ENCODE measurements around the gene C7orf33. TPM values are rescaled to one million over a fixed set of nuclear protein-coding genes. Genes with fewer than 3 reads are reported as not detected.

Gene C7orf33
- total and polyA plus RNA-seq, 2 of the 8 experiments (the other 6 are each of a cell fraction or from before 2014, with no cell fraction given) = not detected

DNA sequence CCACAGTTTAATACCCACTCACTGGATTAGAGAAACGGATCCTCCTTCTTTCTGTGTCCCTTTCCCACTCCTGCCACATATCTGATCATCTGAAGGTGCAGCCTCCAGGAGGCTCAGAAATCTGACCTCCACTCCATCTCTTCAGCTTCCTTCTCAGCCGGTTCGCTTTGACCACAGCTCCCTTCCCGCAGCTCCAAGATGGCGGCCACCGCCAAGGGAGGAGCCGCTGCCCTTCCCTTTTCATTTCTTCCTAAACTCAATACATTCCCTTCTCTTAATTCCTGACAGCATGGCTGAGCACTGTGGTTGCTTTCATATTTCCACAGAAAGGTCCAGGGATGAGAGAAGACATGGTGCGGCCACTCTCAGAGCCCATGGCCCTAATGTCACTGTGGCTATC lies 43.7 kb upstream of the C7orf33 start:
- H3K79me1 ChIP-seq (ENCODE audit: low read depth, low read length) = no peaks in the 10 kb centered on the region
- no peaks in the 10 kb centered on the region for H3K79me2 ChIP-seq (ENCODE audit: control insufficient read depth in 1 of 2, insufficient read depth in 2 of 2, low read length in 2 of 2)
- H3K9me3 ChIP-seq (ENCODE audit: insufficient read depth in 2 of 2, low read depth in 1 of 2, low read length in 1 of 2) = no peaks in the 10 kb centered on the region
- H4K8ac ChIP-seq (ENCODE audit: extremely low read depth, insufficient read depth, low read length) = no peak overlapping the region
- H3K27ac ChIP-seq (ENCODE audit: low read depth, low read length) = no peak overlapping the region
- H4K91ac ChIP-seq (replicated peaks; ENCODE audit: insufficient read length, low read length) = no peak overlapping the region
- no peak overlapping the region for H2BK120ac ChIP-seq (replicated peaks; ENCODE audit: low read depth, low read length)
- H2BK20ac ChIP-seq (ENCODE audit: low read length) = no peak overlapping the region
- no peaks in the 10 kb centered on the region for H3K4me1 ChIP-seq (replicated peaks in 1 of 4; ENCODE audit: control insufficient read depth in 3 of 4, insufficient read depth in 4 of 4, low read length in 3 of 4)
- H3K9ac ChIP-seq (replicated peaks in 1 of 4; ENCODE audit: extremely low read depth in 1 of 4, low read depth in 3 of 4, low read length in 3 of 4) = no peak overlapping the region
- H3K4me2 ChIP-seq (ENCODE audit: insufficient read depth in 1 of 2, low read depth in 2 of 2, low read length in 2 of 2) = no peak overlapping the region
- no peaks in the 10 kb centered on the region for H4K20me1 ChIP-seq (replicated peaks in 1 of 2; ENCODE audit: control insufficient read depth in 1 of 2, insufficient read depth in 2 of 2, low read length in 2 of 2)
- no peak overlapping the region for H3K18ac ChIP-seq (ENCODE audit: extremely low read depth, low read length)
- H2AK5ac ChIP-seq (ENCODE audit: low read depth, low read length) = no peak overlapping the region
- FAIRE-seq (no peak), DNase-seq (ENCODE audit: low read depth in 1 of 2, low spot score in 2 of 2) (no peak)
- 0 out of 2 replicates have a peak overlapping the region, but pooled peaks have one; percentile 32 for H2AFZ ChIP-seq (ENCODE audit: low read length)
- no peak overlapping the region for H3K56ac ChIP-seq (replicated peaks; ENCODE audit: insufficient read length, low read depth, low read length)
- H2BK12ac ChIP-seq (ENCODE audit: low read depth, low read length) = no peak overlapping the region; the same call in 1 of the 2 replicates
- H4K5ac ChIP-seq (ENCODE audit: insufficient read length, low read depth, low read length) = no peak overlapping the region
- H2BK5ac ChIP-seq (ENCODE audit: low read depth, low read length) = no peak overlapping the region
- no peak overlapping the region for H3K4ac ChIP-seq (replicated peaks; ENCODE audit: insufficient read length, low read depth, low read length)
- H3K27me3 ChIP-seq (replicated peaks in 1 of 4; ENCODE audit: control insufficient read depth in 3 of 4, extremely low read depth in 1 of 4, insufficient read depth in 3 of 4, low read length in 3 of 4) = no peaks in the 10 kb centered on the region
- POLR2A ChIA-PET (ENCODE audit: partially characterized antibody) = no interaction called here
- H3K36me3 ChIP-seq (ENCODE audit: control insufficient read depth in 2 of 4, insufficient read depth in 4 of 4, low read length in 3 of 4) = no peaks in the 10 kb centered on the region
- CTCF ChIA-PET (ENCODE audit: partially characterized antibody) = interaction anchor here (0.6 to 1.6 kb wide), 3 partner anchors 27 to 65 kb away, joined by 3 to 6 read pairs (median 4); no protein-coding TSS in a partner anchor
- H3K23ac ChIP-seq (ENCODE audit: insufficient read length) = no peak overlapping the region
- H3K23me2 ChIP-seq (ENCODE audit: low read depth, low read length) = peaks cover 2% of the 10 kb centered on the region; the same call in 1 of the 2 replicates
- 91% methylated on average over 7 of the region's 8 CpGs; no CpG with 5 or more reads in 1 of the 2 experiments for WGBS, 2 experiments (ENCODE audit: extremely low coverage in 1 of 2, insufficient coverage in 1 of 2, insufficient read length in 1 of 2, insufficient replicate concordance in 2 of 2, low coverage in 1 of 2, low lambda C conversion rate in 2 of 2, missing lambda C conversion rate in 1 of 2)
- H3K14ac ChIP-seq (ENCODE audit: insufficient read length) = no peak overlapping the region
- no peak overlapping the region for H3K4me3 ChIP-seq (ENCODE audit: extremely low read depth in 1 of 4, insufficient read depth in 2 of 4, low read depth in 3 of 4, low read length in 4 of 4)
- no peak overlapping the region for H2BK15ac ChIP-seq (ENCODE audit: low read length)
- TF ChIP-seq RAD21 (IDR thresholded peaks at IDR 0.05 in 1 of 2, conservative IDR thresholded peaks at IDR 0.05 in 1 of 2; ENCODE audit: low read depth in 2 of 2, low read length in 2 of 2) (no peak), JUN (IDR thresholded peaks at IDR 0.05; ENCODE audit: low read depth, low read length) (no peak), KDM5A (IDR thresholded peaks at IDR 0.05; ENCODE audit: low read length) (no peak), TCF12 (IDR thresholded peaks at IDR 0.05; ENCODE audit: low read depth, low read length) (no peak), POLR2AphosphoS5 (IDR thresholded peaks at IDR 0.05; ENCODE audit: low read depth, low read length) (no peak), HDAC2 (IDR thresholded peaks at IDR 0.05; ENCODE audit: borderline replicate concordance in 1 of 2, low read depth in 2 of 2, low read length in 2 of 2) (no peak), CREB1 (IDR thresholded peaks at IDR 0.05) (no peak), CHD2 (IDR thresholded peaks at IDR 0.05; ENCODE audit: low read length) (no peak), SAP30 (IDR thresholded peaks at IDR 0.05; ENCODE audit: insufficient read depth, insufficient replicate concordance, low read length) (no peak), ZNF274 (IDR thresholded peaks at IDR 0.05; ENCODE audit: borderline replicate concordance, extremely low read depth, low read length) (no peak), SUZ12 (IDR thresholded peaks at IDR 0.05; ENCODE audit: low read length) (no peak), POLR2A (IDR thresholded peaks at IDR 0.05; ENCODE audit: control extremely low read depth in 1 of 2, low read depth in 2 of 2, low read length in 2 of 2) (no peak)

Data from H1 (cell line).